Activated CD8-positive, alpha-beta T cell treated with anti-CD3 and anti-CD28 coated beads for 36 hours (primary cell): ENCODE data around the gene LMAN2L. TPM values are rescaled to one million over a fixed set of nuclear protein-coding genes. Genes with fewer than 3 reads are reported as not detected.

Experiments used
- ATAC-seq: fragments of 200-7000 bp; cut with Tn5 transposase; one replicate; pipeline ENCODE4 v1.10.0; 2021; ENCODE audit warnings: mild to moderate bottlenecking, moderate library complexity
- CTCF ChIA-PET: fragments of 350-600 bp; sonication (Branson Sonifier 250); formaldehyde crosslinking; loops from one replicate; lab custom pipeline; 2021; ENCODE audit warnings: antibody characterized with exemption; lab: Charles Lee
- POLR2A ChIA-PET: fragments of 350-600 bp; sonication (Branson Sonifier 250); formaldehyde crosslinking; loops from one replicate; lab custom pipeline; 2021; ENCODE audit warnings: antibody characterized with exemption; lab: Charles Lee
- DNase-seq: peaks from one replicate; pipeline ENCODE4 v3.0.0-alpha.2; 2020
- H3K27ac Mint-ChIP-seq: one replicate; pipeline ENCODE4 v1.8.0; 2021; ENCODE audit warnings: mild to moderate bottlenecking, mixed read lengths
- H3K27me3 Mint-ChIP-seq: one replicate; pipeline ENCODE4 v1.8.0; 2021; ENCODE audit warnings: mixed read lengths
- H3K36me3 Mint-ChIP-seq: one replicate; pipeline ENCODE4 v1.8.0; 2021; ENCODE audit warnings: low read depth, mixed read lengths
- H3K4me1 Mint-ChIP-seq: one replicate; pipeline ENCODE4 v1.8.0; 2021; ENCODE audit warnings: low read depth, mixed read lengths
- H3K4me3 Mint-ChIP-seq: one replicate; pipeline ENCODE4 v1.8.0; 2021; ENCODE audit warnings: mild to moderate bottlenecking, moderate library complexity, mixed read lengths
- H3K9me3 Mint-ChIP-seq: one replicate; pipeline ENCODE4 v1.8.0; 2021; ENCODE audit warnings: mixed read lengths
- CTCF ChIP-seq: fragments of 200-600 bp; IDR thresholded peaks from one replicate; pipeline ENCODE4 v1.8.0; 2022; ENCODE audit warnings: antibody characterized with exemption, mild to moderate bottlenecking
- intact Hi-C: fragments of 100-400 bp; cut with micrococcal nuclease; formaldehyde crosslinking; loops from one replicate; pipeline ENCODE4 v1.10.0; 2022
- total RNA-seq, 2 experiments: library from RNA; stranded (reverse); gene quantifications; one replicate each; pipeline ENCODE4 v1.2.3, GENCODE V29; 2021

The LMAN2L gene
- total RNA-seq, 2 experiments from 2014 or later: 4.4 to 6.1 TPM

- H3K27me3 Mint-ChIP-seq: no peaks in the 10 kb centered on the region
- DNase-seq: no peak
- H3K4me3 Mint-ChIP-seq: no peak overlapping the region
- H3K9me3 Mint-ChIP-seq: no peaks in the 10 kb centered on the region
- no peaks in the 10 kb centered on the region for H3K36me3 Mint-ChIP-seq
- no peak for TF ChIP-seq CTCF
- H3K27ac Mint-ChIP-seq: no peak overlapping the region
- intact Hi-C loops: loop anchor here (10.0 kb wide), 1 partner anchor 133 kb away; the partner anchor contains the start of gene KANSL3
- POLR2A ChIA-PET: interaction anchor here (1.4 kb wide), 1 partner anchor 14 kb away, joined by 3 read pairs; no protein-coding TSS in a partner anchor
- CTCF ChIA-PET: interaction anchor here (0.7 kb wide), 1 partner anchor 8 kb away, joined by 3 read pairs; no protein-coding TSS in a partner anchor
- no peak for ATAC-seq
- H3K4me1 Mint-ChIP-seq: peaks cover 35% of the 10 kb centered on the region
Measured at GRCh38 chr2:96767135-96767871, 27.4 kb upstream of the LMAN2L start.

- TF ChIP-seq CTCF: no peak
- DNase-seq: no peak
- H3K27me3 Mint-ChIP-seq: no peaks in the 10 kb centered on the region
- peak overlapping the region; percentile 70 for H3K4me3 Mint-ChIP-seq
- CTCF ChIA-PET: interaction anchor here (1.2 to 6.6 kb wide), 11 partner anchors 10 to 357 kb away, joined by 3 to 62 read pairs (median 9); partner anchors contain the start of genes ANKRD36 and LMAN2L
- intact Hi-C loops: loop anchor here (10.0 kb wide), 1 partner anchor 129 kb away; the partner anchor contains the start of gene KANSL3
- POLR2A ChIA-PET: interaction anchor here (2.5 kb wide), 1 partner anchor 10 kb away, joined by 13 read pairs; no protein-coding TSS in a partner anchor
- H3K27ac Mint-ChIP-seq: no peak overlapping the region
- no peaks in the 10 kb centered on the region for H3K9me3 Mint-ChIP-seq
- ATAC-seq: no peak
- H3K36me3 Mint-ChIP-seq: no peaks in the 10 kb centered on the region
- H3K4me1 Mint-ChIP-seq: peaks cover 51% of the 10 kb centered on the region
Measured at GRCh38 chr2:96764253-96764637, 24.4 kb upstream of the LMAN2L start.

- ChIA-PET POLR2A (interaction anchor here (1.1 to 2.5 kb wide), 2 partner anchors 10 to 126 kb away, joined by 3 to 13 read pairs; no protein-coding TSS in a partner anchor), CTCF (interaction anchor here (0.7 to 6.6 kb wide), 30 partner anchors 7 to 442 kb away, joined by 3 to 62 read pairs (median 5); partner anchors contain the start of genes ANKRD36, ANKRD39, CNNM3 and LMAN2L)
- peak overlapping the region; percentile 70 for H3K4me3 Mint-ChIP-seq
- no peaks in the 10 kb centered on the region for H3K9me3 Mint-ChIP-seq
- DNase-seq (peak; percentile 29), ATAC-seq (no peak)
- peak; percentile 50 for TF ChIP-seq CTCF
- no peak overlapping the region for H3K27ac Mint-ChIP-seq
- H3K4me1 Mint-ChIP-seq: peaks cover 56% of the 10 kb centered on the region
- H3K36me3 Mint-ChIP-seq: no peaks in the 10 kb centered on the region
- H3K27me3 Mint-ChIP-seq: no peaks in the 10 kb centered on the region
- intact Hi-C loops: loop anchor here (10.0 kb wide), 1 partner anchor 129 kb away; the partner anchor contains the start of gene KANSL3
Measured at GRCh38 chr2:96763511-96764252, 23.8 kb upstream of the LMAN2L start.

GRCh38 chr2:96762529-96763311 is 22.9 kb upstream of the LMAN2L start:
- CTCF ChIA-PET: interaction anchor here (0.6 to 6.6 kb wide), 31 partner anchors 8 to 442 kb away, joined by 3 to 62 read pairs (median 5); partner anchors contain the start of genes ANKRD36, ANKRD39, CNNM3 and LMAN2L
- DNase-seq (peak; percentile 19), ATAC-seq (no peak)
- POLR2A ChIA-PET: interaction anchor here (1.1 to 2.5 kb wide), 3 partner anchors 11 to 125 kb away, joined by 3 to 13 read pairs (median 4); partner anchors contain the start of gene LMAN2L
- peaks cover 56% of the 10 kb centered on the region for H3K4me1 Mint-ChIP-seq
- TF ChIP-seq CTCF: no peak
- no peaks in the 10 kb centered on the region for H3K27me3 Mint-ChIP-seq
- no peaks in the 10 kb centered on the region for H3K36me3 Mint-ChIP-seq
- H3K4me3 Mint-ChIP-seq: peak overlapping the region; percentile 70
- no peak overlapping the region for H3K27ac Mint-ChIP-seq
- intact Hi-C loops: loop anchor here (10.0 kb wide), 1 partner anchor 128 kb away; the partner anchor contains the start of gene KANSL3
- no peaks in the 10 kb centered on the region for H3K9me3 Mint-ChIP-seq
